ENCODE data around the gene SCFD2. TPM values are rescaled to one million over a fixed set of nuclear protein-coding genes. Genes with fewer than 3 reads are reported as not detected.

SCFD2 gene
- total and polyA plus RNA-seq, 8 donors = 11.4 to 26.6 (median 13.7) TPM

DNA sequence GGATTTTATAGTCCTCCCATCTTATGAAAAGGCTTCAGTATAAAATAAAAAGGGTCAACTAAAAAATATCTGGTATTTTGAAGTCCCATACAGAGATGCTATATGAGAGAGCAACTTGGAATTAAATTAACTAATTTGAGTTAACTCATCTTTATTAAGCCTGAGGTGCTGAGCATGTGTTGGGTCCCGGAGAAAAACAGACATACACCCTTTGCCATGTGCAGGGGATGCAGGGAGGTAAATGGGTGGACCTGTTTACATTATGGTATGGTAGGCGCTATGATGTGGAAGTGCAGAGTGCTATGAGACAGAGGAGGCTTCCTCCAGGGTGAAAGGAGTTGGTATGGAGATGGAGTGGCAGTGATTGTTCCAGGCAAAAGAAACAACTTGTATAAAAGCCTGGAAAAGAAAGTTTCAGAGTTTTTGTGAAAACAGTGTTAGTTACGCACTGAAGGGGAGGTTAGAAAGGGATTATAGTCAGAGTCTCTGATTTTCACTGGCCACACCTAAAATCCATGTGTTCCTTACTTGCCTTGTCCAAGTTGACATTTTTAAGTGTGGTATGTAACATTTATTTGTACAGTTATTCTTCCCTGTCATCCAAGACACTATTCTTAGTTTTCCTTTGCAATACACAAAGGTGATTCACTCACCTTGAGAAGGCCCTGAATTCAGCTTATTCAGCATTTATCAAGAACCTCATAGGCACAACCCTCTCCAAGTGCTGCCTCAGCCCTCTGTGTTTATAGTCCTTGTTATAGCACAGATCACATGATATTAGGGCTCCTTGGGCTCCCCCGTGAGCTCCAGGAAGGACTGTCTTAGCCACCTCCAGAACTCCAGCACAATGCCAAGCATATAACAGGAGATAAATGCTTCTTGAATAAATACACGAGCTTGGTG is 351.7 kb downstream of the SCFD2 start:
- no peaks in the 10 kb centered on the region for H3K36me3 ChIP-seq
- H3K27me3 ChIP-seq = no peaks in the 10 kb centered on the region
- intact Hi-C loops (cut with DNase I) = loop anchor here in 1 of 2 donors (10.0 kb wide), 1 partner anchor 181 kb away; no protein-coding TSS in a partner anchor
- ATAC-seq = peak; percentile 32
- DNase-seq = no peak
- H3K4me1 ChIP-seq = peaks cover 0 to 18% of the 10 kb centered on the region in 2 donors
- TF ChIP-seq, protein P1, sequence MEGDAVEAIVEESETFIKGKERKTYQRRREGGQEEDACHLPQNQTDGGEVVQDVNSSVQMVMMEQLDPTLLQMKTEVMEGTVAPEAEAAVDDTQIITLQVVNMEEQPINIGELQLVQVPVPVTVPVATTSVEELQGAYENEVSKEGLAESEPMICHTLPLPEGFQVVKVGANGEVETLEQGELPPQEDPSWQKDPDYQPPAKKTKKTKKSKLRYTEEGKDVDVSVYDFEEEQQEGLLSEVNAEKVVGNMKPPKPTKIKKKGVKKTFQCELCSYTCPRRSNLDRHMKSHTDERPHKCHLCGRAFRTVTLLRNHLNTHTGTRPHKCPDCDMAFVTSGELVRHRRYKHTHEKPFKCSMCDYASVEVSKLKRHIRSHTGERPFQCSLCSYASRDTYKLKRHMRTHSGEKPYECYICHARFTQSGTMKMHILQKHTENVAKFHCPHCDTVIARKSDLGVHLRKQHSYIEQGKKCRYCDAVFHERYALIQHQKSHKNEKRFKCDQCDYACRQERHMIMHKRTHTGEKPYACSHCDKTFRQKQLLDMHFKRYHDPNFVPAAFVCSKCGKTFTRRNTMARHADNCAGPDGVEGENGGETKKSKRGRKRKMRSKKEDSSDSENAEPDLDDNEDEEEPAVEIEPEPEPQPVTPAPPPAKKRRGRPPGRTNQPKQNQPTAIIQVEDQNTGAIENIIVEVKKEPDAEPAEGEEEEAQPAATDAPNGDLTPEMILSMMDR (IDR thresholded peaks at IDR 0.05) = no peak
- H3K9me3 ChIP-seq = no peaks in the 10 kb centered on the region
- no peak overlapping the region for H3K27ac ChIP-seq
- H3K4me3 ChIP-seq = no peak overlapping the region

- Histone ChIP-seq H3K4me3 (no peak overlapping the region), H3K27me3 (no peaks in the 10 kb centered on the region), H3K4me1 (peaks cover 0 to 18% of the 10 kb centered on the region in 2 donors), H3K9me3 (no peaks in the 10 kb centered on the region), H3K36me3 (no peaks in the 10 kb centered on the region), H3K27ac (peak overlapping the region; percentile 0 to 50)
- TF ChIP-seq, protein P1 (IDR thresholded peaks at IDR 0.05) = no peak
- ATAC-seq (no peak), DNase-seq (no peak)
- intact Hi-C loops (cut with DNase I) = loop anchor here in 1 of 2 donors (10.0 kb wide), 1 partner anchor 182 kb away; no protein-coding TSS in a partner anchor
Measured at GRCh38 chr4:53012738-53013137, 353.1 kb downstream of the SCFD2 start.

DNA sequence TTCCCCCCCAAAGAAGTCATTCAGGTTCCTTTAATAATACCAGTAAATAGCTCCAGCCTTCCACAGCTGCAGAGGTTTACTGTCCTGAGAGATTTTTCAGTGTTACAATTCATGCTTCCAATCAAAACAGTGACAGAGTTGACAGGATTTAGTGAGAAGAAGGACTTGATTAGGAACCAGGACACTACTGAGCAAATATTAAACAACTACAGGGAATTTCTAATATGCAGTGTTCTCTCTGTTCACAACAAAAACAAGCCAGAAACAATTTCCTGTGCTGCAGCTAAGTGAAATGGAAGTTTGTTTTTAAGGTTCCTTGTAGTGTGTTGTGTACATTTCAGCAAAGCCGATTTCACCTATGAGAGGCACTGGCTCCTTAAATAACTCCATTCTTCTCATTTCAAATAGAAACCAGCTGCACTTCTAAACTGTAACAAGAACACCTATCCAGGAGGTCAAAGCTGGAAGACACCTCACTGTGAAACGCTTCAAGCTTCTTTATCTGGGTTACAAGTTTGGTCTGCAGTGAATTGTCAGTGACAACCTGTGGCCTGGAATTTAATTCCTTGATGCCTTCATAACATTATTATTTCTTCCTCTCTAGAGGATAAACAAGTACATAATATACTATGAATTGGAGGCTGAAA is 354.5 kb downstream of the SCFD2 start:
- TF ChIP-seq, protein P1 (IDR thresholded peaks at IDR 0.05) = no peak
- Histone ChIP-seq H3K9me3 (no peaks in the 10 kb centered on the region), H3K36me3 (no peaks in the 10 kb centered on the region), H3K4me1 (peaks cover 0 to 18% of the 10 kb centered on the region in 2 donors), H3K27me3 (no peaks in the 10 kb centered on the region), H3K4me3 (no peak overlapping the region), H3K27ac (no peak overlapping the region)
- DNase-seq = no peak
- ATAC-seq = no peak
- intact Hi-C loops (cut with DNase I) = loop anchor here in 1 of 2 donors (10.0 kb wide), 1 partner anchor 183 kb away; no protein-coding TSS in a partner anchor

- TF ChIP-seq, protein P1 (IDR thresholded peaks at IDR 0.05) = no peak
- ATAC-seq (no peak), DNase-seq (peak in 2 of 4 donors; percentile 49 to 64)
- Histone ChIP-seq H3K36me3 (no peaks in the 10 kb centered on the region), H3K4me1 (peaks cover 0 to 18% of the 10 kb centered on the region in 2 donors), H3K27ac (no peak overlapping the region), H3K9me3 (no peaks in the 10 kb centered on the region), H3K4me3 (no peak overlapping the region), H3K27me3 (no peaks in the 10 kb centered on the region)
- intact Hi-C loops (cut with DNase I) = loop anchor here in 1 of 2 donors (10.0 kb wide), 1 partner anchor 184 kb away; no protein-coding TSS in a partner anchor
Measured at GRCh38 chr4:53010318-53010717, 355.5 kb downstream of the SCFD2 start.

DNA sequence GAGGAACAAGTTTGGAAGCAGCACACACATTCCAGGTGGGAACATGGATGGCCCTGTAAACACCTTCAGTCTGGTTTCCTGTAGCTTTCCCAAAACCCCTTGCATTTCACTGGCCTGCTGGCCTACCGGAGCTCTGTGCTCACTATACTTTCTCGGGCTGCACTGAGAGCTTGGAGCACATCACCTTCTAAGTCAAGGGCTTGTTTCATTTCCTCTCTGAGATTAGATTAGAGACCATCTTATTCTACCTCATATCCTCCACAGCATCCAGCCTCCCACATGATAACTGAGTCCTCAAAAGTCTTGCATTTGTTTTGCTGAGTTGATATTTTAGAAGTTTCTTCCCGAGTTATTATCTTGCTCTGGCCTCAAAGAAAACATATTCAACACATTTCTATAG is 356.0 kb downstream of the SCFD2 start:
- no peak overlapping the region for H3K27ac ChIP-seq
- TF ChIP-seq, protein P1 (IDR thresholded peaks at IDR 0.05) = no peak
- H3K4me1 ChIP-seq = peaks cover 0 to 18% of the 10 kb centered on the region in 2 donors
- no peak overlapping the region for H3K4me3 ChIP-seq
- H3K9me3 ChIP-seq = no peaks in the 10 kb centered on the region
- ATAC-seq (no peak), DNase-seq (no peak)
- H3K27me3 ChIP-seq = no peaks in the 10 kb centered on the region
- no peaks in the 10 kb centered on the region for H3K36me3 ChIP-seq
- intact Hi-C loops (cut with DNase I) = loop anchor here in 1 of 2 donors (10.0 kb wide), 1 partner anchor 185 kb away; no protein-coding TSS in a partner anchor

Measured in left lung (tissue), 10 donors.